ENCODE results near the gene BICC1.
"Not testable (repeated sequence)": the region's sequence is repeated elsewhere in the genome, so short reads cannot be mapped to it uniquely, and the experiment has no call there.

DNA sequence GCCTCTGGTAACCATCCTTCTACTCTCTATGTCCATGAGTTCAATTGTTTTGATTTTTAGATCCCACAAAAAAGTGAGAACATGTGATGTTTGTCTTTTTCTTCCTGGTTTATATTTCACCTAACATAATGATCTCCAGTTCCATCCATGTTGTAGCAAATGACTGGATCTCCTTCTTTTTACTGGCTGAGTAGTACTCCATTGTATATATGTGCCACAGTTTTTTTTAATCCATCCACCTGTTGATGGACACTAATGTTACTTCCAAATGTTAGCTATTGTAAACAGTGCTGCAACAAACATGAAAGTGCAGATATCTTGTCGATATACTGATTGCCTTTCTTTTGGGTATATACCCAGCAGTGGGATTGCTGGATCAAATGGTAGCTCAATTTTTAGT, 345.5 kb downstream of the BICC1 start:
- not testable (repeated sequence) for TF ChIP-seq CTCF (conservative IDR thresholded peaks at IDR 0.05; ENCODE audit: low read depth, low read length); EZH2 (IDR thresholded peaks at IDR 0.05; ENCODE audit: low read length, unreplicated experiment)

All from PC-3 (cell line).